ENCODE data around the gene MMS19. TPM values are rescaled to one million over a fixed set of nuclear protein-coding genes. Genes with fewer than 3 reads are reported as not detected.

The MMS19 gene
- total RNA-seq, 1 experiment from 2014 or later, result 70.6 TPM

DNA sequence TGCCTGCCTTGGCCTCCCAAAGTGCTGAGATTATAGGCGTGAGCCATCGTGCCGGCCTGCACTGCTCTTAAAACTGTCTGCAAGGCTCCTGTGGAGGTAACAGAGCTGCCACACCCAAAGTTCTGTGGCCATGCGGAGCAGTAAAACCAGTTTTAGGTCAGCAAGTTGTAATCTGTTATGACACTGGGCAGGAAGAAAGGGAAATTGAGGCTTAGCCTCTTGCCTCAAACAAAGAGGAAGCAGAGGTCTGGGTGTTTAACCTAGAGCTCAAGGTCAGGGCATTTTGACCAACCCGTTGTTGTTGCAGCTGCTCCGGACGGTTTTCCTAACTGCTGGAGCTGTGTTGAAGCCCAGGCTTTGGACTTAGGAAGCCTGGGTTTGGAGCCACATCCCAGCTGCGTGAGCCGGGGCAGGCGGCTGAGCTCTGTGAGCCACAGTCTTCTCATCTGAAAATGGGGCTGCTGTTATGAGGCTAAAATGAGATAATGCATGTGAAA, 89.7 kb downstream of the MMS19 start:
- no peak overlapping the region for H3K4me3 ChIP-seq (ENCODE audit: low read depth, low read length, poor library complexity, severe bottlenecking)
- H3K4me1 ChIP-seq (ENCODE audit: insufficient read depth, low read length, poor library complexity, severe bottlenecking), result no peaks in the 10 kb centered on the region
- no peaks in the 10 kb centered on the region for H3K36me3 ChIP-seq (ENCODE audit: insufficient read depth, low read length, poor library complexity, severe bottlenecking)
- DNase-seq (ENCODE audit: low spot score), result no peak
- TF ChIP-seq EZH2 (IDR thresholded peaks at IDR 0.05; ENCODE audit: borderline replicate concordance, low read depth, low read length, poor library complexity, severe bottlenecking) (no peak), CTCF (conservative IDR thresholded peaks at IDR 0.05; ENCODE audit: low read depth, low read length) (no peak)
- H3K9me3 ChIP-seq (ENCODE audit: low read depth, low read length, poor library complexity, severe bottlenecking), result no peaks in the 10 kb centered on the region
- no peak overlapping the region for H3K27ac ChIP-seq (ENCODE audit: low read depth, low read length, poor library complexity, severe bottlenecking)
- POLR2A ChIA-PET (ENCODE audit: low non-redundant PET), result no interaction called here
- BruUV-seq (replicated peaks), result no TSS peak
- intact Hi-C loops (cut with micrococcal nuclease; ENCODE audit: unreplicated experiment), result no loop called here
- H3K27me3 ChIP-seq (replicated peaks; ENCODE audit: insufficient read depth, low read depth, low read length, poor library complexity), result no peaks in the 10 kb centered on the region
- CTCF ChIA-PET, result no interaction called here

Other genes starting within 250 kb of the MMS19 start
- gene ARHGAP19, start 205.8 kb downstream of the MMS19 start, total RNA-seq (2021), result 59.0 and 66.2 TPM in 2 replicates
- gene FRAT1, start 179.2 kb downstream of the MMS19 start, total RNA-seq (2021), result 0.45 and 1.1 TPM in 2 replicates
- gene FRAT2, start 163.7 kb downstream of the MMS19 start, total RNA-seq (2021), result 4.7 and 6.1 TPM in 2 replicates
- 68.6 and 86.2 TPM in 2 replicates for gene RRP12, start 97.1 kb downstream of the MMS19 start, total RNA-seq (2021)
- 603 and 668 TPM in 2 replicates for gene PGAM1, start 72.2 kb downstream of the MMS19 start, total RNA-seq (2021)
- gene EXOSC1, start 52.4 kb downstream of the MMS19 start, total RNA-seq (2021), result 52.7 and 56.4 TPM in 2 replicates
- 44.8 and 49.2 TPM in 2 replicates for gene ZDHHC16, start 52.2 kb downstream of the MMS19 start, total RNA-seq (2021)
- gene UBTD1, start 502 bp upstream of the MMS19 start, total RNA-seq (2021), result 3.1 and 4.2 TPM in 2 replicates
- not detected in 2 replicates for gene ANKRD2, start 74.4 kb upstream of the MMS19 start, total RNA-seq (2021)
- gene HOGA1, start 86.0 kb upstream of the MMS19 start, total RNA-seq (2021), result not detected in 2 replicates
- gene C10orf62, start 91.3 kb upstream of the MMS19 start, total RNA-seq (2021), result not detected in 2 replicates
- gene MORN4, start 135.1 kb upstream of the MMS19 start, total RNA-seq (2021), result 8.4 and 13.4 TPM in 2 replicates
- 21.3 and 23.6 TPM in 2 replicates for gene PI4K2A, start 142.2 kb upstream of the MMS19 start, total RNA-seq (2021)
- gene AVPI1, start 188.8 kb upstream of the MMS19 start, total RNA-seq (2021), result 2.4 and 2.6 TPM in 2 replicates
- gene MARVELD1, start 215.3 kb upstream of the MMS19 start, total RNA-seq (2021), result 26.6 and 30.1 TPM in 2 replicates
- gene ZFYVE27, start 238.7 kb upstream of the MMS19 start, total RNA-seq (2021), result 26.8 and 31.7 TPM in 2 replicates

Measured in A673 (cell line).